ENCODE measurements around the gene TUBB2B. TPM values are rescaled to one million over a fixed set of nuclear protein-coding genes. Genes with fewer than 3 reads are reported as not detected.
A peak's percentile ranks its signal among the peaks of the same experiment; 100 is the strongest.

The TUBB2B gene
- total and polyA plus RNA-seq, 9 of the 15 experiments (the other 6 are each of a cell fraction or from before 2014, with no cell fraction given) = 0.11 to 9.7 (median 4.6) TPM

DNA sequence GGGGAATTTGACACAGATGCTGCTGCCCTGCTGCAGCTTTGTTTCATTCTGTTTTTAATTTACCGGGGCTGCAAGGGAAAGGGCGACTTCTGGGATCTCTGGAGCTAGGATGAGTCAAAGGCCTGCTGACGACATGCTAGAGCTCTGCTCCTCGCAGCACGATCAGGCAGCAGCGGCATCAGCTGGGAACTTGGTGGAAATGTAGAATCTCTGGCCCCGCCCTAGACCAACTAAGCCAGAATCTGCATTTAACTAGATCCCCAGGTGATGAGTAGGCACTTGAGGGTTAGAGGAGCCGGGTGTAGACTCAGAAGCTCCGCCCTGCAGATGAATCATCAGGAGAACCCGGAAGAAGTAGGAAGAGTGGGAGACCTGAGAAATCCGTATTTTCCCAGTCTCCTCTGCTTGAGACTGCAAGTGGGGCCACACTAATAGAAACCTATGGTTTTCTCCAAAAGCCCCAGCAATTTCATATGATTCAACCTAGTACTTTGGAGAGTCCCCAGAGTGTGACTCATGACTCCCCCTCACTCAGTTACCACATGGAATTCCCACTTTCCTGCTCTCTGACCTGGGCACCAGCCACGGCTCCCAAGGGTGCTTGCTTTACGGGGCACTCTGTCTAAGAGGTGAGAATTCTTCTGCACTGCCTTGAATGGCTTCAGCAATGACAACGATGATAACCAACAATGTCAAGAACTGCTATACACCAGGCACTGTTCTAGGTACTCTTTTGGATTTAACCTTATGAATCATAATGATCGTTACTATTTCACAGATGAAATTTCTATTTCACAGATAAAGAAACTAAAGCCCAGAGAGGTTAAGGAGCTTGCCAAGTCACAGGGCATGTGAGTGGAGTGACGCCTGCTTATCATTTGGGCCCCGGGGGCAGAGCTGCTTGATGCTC, 18.1 kb downstream of the TUBB2B start (continued):
- TF ChIP-seq HDAC8 (tag; IDR thresholded peaks at IDR 0.05) (no peak), NR3C1 (CRISPR knock-in tag; IDR thresholded peaks at IDR 0.05) (no peak), MCM7 (IDR thresholded peaks at IDR 0.05) (no peak), PTTG1 (tag; IDR thresholded peaks at IDR 0.05; ENCODE audit: low read depth) (0 out of 2 replicates have a peak, but pooled peaks have one; percentile 45), NR4A1 (CRISPR knock-in tag; IDR thresholded peaks at IDR 0.05) (no peak), NR4A1 (tag; IDR thresholded peaks at IDR 0.05) (peak; percentile 93), NFE2L1 (tag; IDR thresholded peaks at IDR 0.05; ENCODE audit: borderline replicate concordance, low read depth) (no peak), CTBP1 (IDR thresholded peaks at IDR 0.05; ENCODE audit: borderline replicate concordance) (peak; percentile 89), ASH1L (IDR thresholded peaks at IDR 0.05; ENCODE audit: borderline replicate concordance, low read depth, partially characterized antibody) (peak; percentile 37), ZFX (CRISPR knock-in tag; IDR thresholded peaks at IDR 0.05) (0 out of 2 replicates have a peak, but pooled peaks have one; percentile 50), MTF1 (CRISPR knock-in tag; IDR thresholded peaks at IDR 0.05; ENCODE audit: borderline replicate concordance) (no peak), ERF (CRISPR knock-in tag; IDR thresholded peaks at IDR 0.05) (no peak), HNRNPH1 (optimal IDR thresholded peaks at IDR 0.05; ENCODE audit: low read depth, low read length) (no peak), TBL1XR1 (IDR thresholded peaks at IDR 0.05; ENCODE audit: low read length in 2 of 2) (peak in 1 of 2 experiments; percentile 43; a peak in 1 of 4 replicates), RCOR1 (IDR thresholded peaks at IDR 0.05; ENCODE audit: borderline replicate concordance in 1 of 2, low read depth in 2 of 2, low read length in 2 of 2) (peak in 1 of 2 experiments; percentile 92; a peak in 2 of 4 replicates), ZC3H4 (CRISPR knock-in tag; IDR thresholded peaks at IDR 0.05; ENCODE audit: borderline replicate concordance) (no peak)
- TF ChIP-seq, protein P1, sequence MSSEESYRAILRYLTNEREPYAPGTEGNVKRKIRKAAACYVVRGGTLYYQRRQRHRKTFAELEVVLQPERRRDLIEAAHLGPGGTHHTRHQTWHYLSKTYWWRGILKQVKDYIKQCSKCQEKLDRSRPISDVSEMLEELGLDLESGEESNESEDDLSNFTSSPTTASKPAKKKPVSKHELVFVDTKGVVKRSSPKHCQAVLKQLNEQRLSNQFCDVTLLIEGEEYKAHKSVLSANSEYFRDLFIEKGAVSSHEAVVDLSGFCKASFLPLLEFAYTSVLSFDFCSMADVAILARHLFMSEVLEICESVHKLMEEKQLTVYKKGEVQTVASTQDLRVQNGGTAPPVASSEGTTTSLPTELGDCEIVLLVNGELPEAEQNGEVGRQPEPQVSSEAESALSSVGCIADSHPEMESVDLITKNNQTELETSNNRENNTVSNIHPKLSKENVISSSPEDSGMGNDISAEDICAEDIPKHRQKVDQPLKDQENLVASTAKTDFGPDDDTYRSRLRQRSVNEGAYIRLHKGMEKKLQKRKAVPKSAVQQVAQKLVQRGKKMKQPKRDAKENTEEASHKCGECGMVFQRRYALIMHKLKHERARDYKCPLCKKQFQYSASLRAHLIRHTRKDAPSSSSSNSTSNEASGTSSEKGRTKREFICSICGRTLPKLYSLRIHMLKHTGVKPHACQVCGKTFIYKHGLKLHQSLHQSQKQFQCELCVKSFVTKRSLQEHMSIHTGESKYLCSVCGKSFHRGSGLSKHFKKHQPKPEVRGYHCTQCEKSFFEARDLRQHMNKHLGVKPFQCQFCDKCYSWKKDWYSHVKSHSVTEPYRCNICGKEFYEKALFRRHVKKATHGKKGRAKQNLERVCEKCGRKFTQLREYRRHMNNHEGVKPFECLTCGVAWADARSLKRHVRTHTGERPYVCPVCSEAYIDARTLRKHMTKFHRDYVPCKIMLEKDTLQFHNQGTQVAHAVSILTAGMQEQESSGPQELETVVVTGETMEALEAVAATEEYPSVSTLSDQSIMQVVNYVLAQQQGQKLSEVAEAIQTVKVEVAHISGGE (CRISPR knock-in tag; IDR thresholded peaks at IDR 0.05) = peak in 1 of 3 experiments; percentile 56; a peak in 1 of 6 replicates
- TF ChIP-seq, protein P2, sequence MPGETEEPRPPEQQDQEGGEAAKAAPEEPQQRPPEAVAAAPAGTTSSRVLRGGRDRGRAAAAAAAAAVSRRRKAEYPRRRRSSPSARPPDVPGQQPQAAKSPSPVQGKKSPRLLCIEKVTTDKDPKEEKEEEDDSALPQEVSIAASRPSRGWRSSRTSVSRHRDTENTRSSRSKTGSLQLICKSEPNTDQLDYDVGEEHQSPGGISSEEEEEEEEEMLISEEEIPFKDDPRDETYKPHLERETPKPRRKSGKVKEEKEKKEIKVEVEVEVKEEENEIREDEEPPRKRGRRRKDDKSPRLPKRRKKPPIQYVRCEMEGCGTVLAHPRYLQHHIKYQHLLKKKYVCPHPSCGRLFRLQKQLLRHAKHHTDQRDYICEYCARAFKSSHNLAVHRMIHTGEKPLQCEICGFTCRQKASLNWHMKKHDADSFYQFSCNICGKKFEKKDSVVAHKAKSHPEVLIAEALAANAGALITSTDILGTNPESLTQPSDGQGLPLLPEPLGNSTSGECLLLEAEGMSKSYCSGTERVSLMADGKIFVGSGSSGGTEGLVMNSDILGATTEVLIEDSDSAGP (CRISPR knock-in tag; IDR thresholded peaks at IDR 0.05) = no peak
- TF ChIP-seq, protein P3, sequence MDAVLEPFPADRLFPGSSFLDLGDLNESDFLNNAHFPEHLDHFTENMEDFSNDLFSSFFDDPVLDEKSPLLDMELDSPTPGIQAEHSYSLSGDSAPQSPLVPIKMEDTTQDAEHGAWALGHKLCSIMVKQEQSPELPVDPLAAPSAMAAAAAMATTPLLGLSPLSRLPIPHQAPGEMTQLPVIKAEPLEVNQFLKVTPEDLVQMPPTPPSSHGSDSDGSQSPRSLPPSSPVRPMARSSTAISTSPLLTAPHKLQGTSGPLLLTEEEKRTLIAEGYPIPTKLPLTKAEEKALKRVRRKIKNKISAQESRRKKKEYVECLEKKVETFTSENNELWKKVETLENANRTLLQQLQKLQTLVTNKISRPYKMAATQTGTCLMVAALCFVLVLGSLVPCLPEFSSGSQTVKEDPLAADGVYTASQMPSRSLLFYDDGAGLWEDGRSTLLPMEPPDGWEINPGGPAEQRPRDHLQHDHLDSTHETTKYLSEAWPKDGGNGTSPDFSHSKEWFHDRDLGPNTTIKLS (IDR thresholded peaks at IDR 0.05; ENCODE audit: borderline replicate concordance, low read depth) = no peak; the same call in 1 of the 2 replicates
